Measurements from ENCODE around the gene IGSF9. TPM values are rescaled to one million over a fixed set of nuclear protein-coding genes. Genes with fewer than 3 reads are reported as not detected.

Gene IGSF9
- total RNA-seq, 1 donor from 2014 or later = 36.4 TPM

DNA sequence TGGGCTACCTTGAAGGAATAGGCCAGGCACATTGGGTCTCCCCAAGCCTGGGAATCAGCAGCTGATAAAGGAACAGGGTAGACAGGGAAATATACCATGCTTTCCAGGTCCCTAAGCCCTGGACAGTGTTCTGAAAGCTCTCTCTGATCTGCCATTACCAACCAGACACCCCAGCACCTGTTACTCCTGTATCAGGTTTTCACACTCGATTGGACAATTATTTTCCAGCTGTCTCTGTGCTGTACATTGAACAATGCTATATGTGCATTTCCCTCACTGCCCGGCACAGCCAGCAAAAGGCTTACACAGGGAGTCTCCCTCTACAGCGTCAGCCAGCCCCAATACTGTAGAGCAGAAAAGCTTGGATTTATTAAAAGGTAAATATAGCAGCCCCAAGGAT, 50.1 kb downstream of the IGSF9 start:
- peaks cover 4% of the 10 kb centered on the region for H3K9me3 Mint-ChIP-seq
- no peak for DNase-seq (ENCODE audit: extremely low spot score, unreplicated experiment)
- H3K4me1 Mint-ChIP-seq (ENCODE audit: unreplicated experiment) = peaks cover 33% of the 10 kb centered on the region
- no peak overlapping the region for H3K4me3 Mint-ChIP-seq
- H3K36me3 Mint-ChIP-seq = peaks cover 3% of the 10 kb centered on the region
- H3K27ac Mint-ChIP-seq = no peak overlapping the region
- TF ChIP-seq, protein P1, sequence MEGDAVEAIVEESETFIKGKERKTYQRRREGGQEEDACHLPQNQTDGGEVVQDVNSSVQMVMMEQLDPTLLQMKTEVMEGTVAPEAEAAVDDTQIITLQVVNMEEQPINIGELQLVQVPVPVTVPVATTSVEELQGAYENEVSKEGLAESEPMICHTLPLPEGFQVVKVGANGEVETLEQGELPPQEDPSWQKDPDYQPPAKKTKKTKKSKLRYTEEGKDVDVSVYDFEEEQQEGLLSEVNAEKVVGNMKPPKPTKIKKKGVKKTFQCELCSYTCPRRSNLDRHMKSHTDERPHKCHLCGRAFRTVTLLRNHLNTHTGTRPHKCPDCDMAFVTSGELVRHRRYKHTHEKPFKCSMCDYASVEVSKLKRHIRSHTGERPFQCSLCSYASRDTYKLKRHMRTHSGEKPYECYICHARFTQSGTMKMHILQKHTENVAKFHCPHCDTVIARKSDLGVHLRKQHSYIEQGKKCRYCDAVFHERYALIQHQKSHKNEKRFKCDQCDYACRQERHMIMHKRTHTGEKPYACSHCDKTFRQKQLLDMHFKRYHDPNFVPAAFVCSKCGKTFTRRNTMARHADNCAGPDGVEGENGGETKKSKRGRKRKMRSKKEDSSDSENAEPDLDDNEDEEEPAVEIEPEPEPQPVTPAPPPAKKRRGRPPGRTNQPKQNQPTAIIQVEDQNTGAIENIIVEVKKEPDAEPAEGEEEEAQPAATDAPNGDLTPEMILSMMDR (conservative IDR thresholded peaks at IDR 0.05) = no peak
- H3K27me3 Mint-ChIP-seq = peaks cover 4% of the 10 kb centered on the region

DNA sequence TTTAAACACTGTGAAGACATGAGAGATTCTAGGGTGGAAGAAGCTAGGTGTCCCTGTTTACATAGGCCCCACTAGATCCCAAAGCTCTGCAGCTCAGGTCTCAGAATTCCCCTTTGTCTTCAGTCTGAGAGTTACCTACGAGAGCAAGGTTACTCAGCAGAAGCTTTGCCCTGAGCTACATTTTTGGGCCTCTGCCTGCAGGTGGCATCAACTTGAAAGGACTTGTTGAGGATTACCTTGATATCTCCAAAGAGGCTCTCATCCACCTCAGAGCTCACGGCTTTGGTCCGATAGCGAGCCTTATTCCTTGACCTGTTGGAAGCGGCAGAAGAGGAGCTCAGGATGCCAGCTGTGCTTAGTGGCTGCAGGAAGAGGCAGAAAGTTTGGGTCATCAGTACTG, 52.5 kb downstream of the IGSF9 start:
- TF ChIP-seq, protein P1 (conservative IDR thresholded peaks at IDR 0.05) = no peak
- peaks cover 26% of the 10 kb centered on the region for H3K4me1 Mint-ChIP-seq (ENCODE audit: unreplicated experiment)
- no peak overlapping the region for H3K27ac Mint-ChIP-seq
- no peak overlapping the region for H3K4me3 Mint-ChIP-seq
- no peaks in the 10 kb centered on the region for H3K9me3 Mint-ChIP-seq
- DNase-seq (ENCODE audit: extremely low spot score, unreplicated experiment) = no peak
- peaks cover 4% of the 10 kb centered on the region for H3K27me3 Mint-ChIP-seq
- no peaks in the 10 kb centered on the region for H3K36me3 Mint-ChIP-seq

DNA sequence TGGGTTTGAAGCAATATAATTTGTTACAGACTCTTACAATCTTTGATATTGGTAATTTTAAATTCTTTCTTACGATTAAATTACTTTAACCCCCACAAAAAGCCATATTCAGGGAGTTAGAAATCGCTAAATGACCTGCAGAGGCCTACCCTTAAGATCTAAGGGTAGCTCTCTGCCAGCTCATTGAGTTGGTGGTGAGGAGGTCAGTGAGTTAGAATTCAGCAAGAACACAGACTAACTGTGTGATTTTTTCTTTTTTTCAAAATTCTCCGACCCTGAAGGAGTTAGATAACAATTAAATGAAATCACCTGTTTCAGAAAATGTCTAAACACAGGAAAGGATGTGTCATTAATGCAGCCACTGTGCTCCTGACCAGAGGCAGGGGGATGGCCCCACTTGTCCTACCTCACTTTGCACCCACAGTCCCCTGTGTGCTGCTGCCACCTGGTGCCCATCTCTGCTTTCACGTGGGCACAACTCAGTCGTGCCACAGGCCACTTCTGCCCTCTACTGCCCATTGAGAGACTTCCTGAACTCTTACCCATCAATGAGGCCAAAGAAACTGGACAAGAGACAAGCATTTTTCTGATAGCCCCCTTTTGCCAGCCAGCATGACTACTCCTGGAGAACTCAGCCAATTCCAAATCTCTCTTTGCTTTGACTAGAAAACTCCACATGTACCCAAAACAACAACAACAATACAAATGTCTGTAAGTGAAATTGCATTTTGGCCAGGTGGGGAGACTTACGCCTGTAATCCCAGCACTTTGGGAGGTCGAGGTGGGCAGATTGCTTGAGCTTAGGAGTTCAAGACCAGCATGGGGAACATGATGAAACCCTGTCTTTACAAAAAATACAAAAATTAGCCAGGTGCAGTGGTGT, 53.9 kb downstream of the IGSF9 start:
- TF ChIP-seq, protein P1 (conservative IDR thresholded peaks at IDR 0.05) = peak; percentile 74
- Mint-ChIP-seq H3K36me3 (no peaks in the 10 kb centered on the region), H3K27me3 (peaks cover 4% of the 10 kb centered on the region), H3K4me3 (no peak overlapping the region), H3K27ac (peak overlapping the region; percentile 52), H3K9me3 (no peaks in the 10 kb centered on the region), H3K4me1 (ENCODE audit: unreplicated experiment) (peaks cover 23% of the 10 kb centered on the region)
- no peak for DNase-seq (ENCODE audit: extremely low spot score, unreplicated experiment)

DNA sequence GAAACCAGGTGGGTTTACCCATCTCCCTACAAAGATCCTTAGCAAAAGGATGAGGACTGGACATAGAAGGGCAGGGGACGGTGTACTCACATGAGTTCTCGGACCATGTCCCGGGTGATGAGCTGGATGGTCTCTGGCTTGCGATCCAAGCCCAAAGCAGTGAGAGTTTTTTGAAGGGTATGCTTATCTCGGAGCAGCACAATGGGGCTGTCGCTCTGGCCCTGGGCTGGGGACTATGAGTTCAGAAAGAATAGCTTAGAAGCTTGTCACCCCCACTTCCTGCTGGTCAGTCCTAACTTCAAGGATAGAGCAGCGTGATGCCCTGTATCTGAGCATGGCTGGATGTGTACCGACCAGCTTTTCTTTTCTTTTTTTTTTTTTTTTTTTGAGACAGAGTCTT, 55.0 kb downstream of the IGSF9 start:
- TF ChIP-seq, protein P1 (conservative IDR thresholded peaks at IDR 0.05) = no peak
- H3K27ac Mint-ChIP-seq = no peak overlapping the region
- peaks cover 14% of the 10 kb centered on the region for H3K4me1 Mint-ChIP-seq (ENCODE audit: unreplicated experiment)
- peaks cover 4% of the 10 kb centered on the region for H3K27me3 Mint-ChIP-seq
- no peaks in the 10 kb centered on the region for H3K9me3 Mint-ChIP-seq
- no peak overlapping the region for H3K4me3 Mint-ChIP-seq
- no peaks in the 10 kb centered on the region for H3K36me3 Mint-ChIP-seq
- no peak for DNase-seq (ENCODE audit: extremely low spot score, unreplicated experiment)

DNA sequence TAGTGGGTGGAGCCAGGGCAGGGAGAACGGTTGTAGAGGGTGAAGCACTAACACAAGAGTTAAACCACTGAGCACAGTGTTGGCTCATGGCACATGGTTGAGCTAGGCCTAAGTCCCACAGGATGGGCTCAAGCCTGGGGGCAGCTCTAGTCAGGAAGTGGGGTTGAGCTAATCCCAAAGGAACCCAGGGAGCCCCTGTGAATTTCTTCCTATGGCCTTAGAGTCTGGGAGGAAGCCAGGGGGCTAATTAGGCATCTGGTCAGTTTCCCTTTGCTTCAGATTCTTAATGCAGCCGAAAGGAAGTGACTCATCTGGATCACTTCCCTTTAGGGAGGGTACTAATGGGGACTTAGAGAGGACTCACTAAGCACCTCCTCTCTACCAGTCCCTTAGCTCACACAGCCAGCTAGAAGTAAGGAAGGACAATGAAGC, 55.6 kb downstream of the IGSF9 start:
- H3K4me3 Mint-ChIP-seq = no peak overlapping the region
- H3K27ac Mint-ChIP-seq = no peak overlapping the region
- H3K36me3 Mint-ChIP-seq = no peaks in the 10 kb centered on the region
- DNase-seq (ENCODE audit: extremely low spot score, unreplicated experiment) = no peak
- H3K9me3 Mint-ChIP-seq = no peaks in the 10 kb centered on the region
- H3K27me3 Mint-ChIP-seq = peaks cover 4% of the 10 kb centered on the region
- H3K4me1 Mint-ChIP-seq (ENCODE audit: unreplicated experiment) = peaks cover 9% of the 10 kb centered on the region
- TF ChIP-seq, protein P1 (conservative IDR thresholded peaks at IDR 0.05) = no peak
